H9 (cell line): ENCODE measurements around the gene ETV7. TPM values are rescaled to one million over a fixed set of nuclear protein-coding genes. Genes with fewer than 3 reads are reported as not detected.

Experiments used
- DNase-seq: peaks from one replicate; pipeline ENCODE4 v3.0.0-alpha.2; 2017
- H2AFZ ChIP-seq: one replicate; pipeline ENCODE4 v1.6.1; 2013; ENCODE audit warnings: mild to moderate bottlenecking, low read length, control low read depth, moderate library complexity
- H2AK5ac ChIP-seq: 2 replicates; pipeline ENCODE4 v1.6.1; 2013; ENCODE audit warnings: low read length, control low read depth, mixed read lengths; ENCODE audit not compliant: insufficient read length
- H2BK120ac ChIP-seq: one replicate; pipeline ENCODE4 v1.6.1; 2013; ENCODE audit warnings: low read depth, mild to moderate bottlenecking, low read length, control low read depth, inconsistent platforms; ENCODE audit not compliant: poor library complexity, severe bottlenecking
- H2BK12ac ChIP-seq: 2 replicates; pipeline ENCODE4 v1.6.1; 2013; ENCODE audit warnings: low read length, control low read depth, mixed read lengths, low read depth; ENCODE audit not compliant: insufficient read length
- H2BK15ac ChIP-seq: 2 replicates; pipeline ENCODE4 v1.6.1; 2013; ENCODE audit warnings: low read depth, low read length, control low read depth
- H2BK20ac ChIP-seq: one replicate; pipeline ENCODE4 v1.6.1; 2013; ENCODE audit warnings: low read depth, mild to moderate bottlenecking, low read length, control low read depth, inconsistent platforms; ENCODE audit not compliant: poor library complexity, severe bottlenecking
- H2BK5ac ChIP-seq: 2 replicates; pipeline ENCODE4 v1.6.1; 2013; ENCODE audit warnings: low read length, control low read depth, mixed read lengths; ENCODE audit not compliant: insufficient read length
- H3K14ac ChIP-seq: 2 replicates; pipeline ENCODE4 v1.6.1; 2013; ENCODE audit warnings: low read length, control low read depth; ENCODE audit not compliant: insufficient read depth
- H3K18ac ChIP-seq: 2 replicates; pipeline ENCODE4 v1.6.1; 2013; ENCODE audit warnings: low read depth, mild to moderate bottlenecking, mixed read lengths, low read length, control low read depth; ENCODE audit not compliant: insufficient read length
- H3K23ac ChIP-seq: 2 replicates; pipeline ENCODE4 v1.6.1; 2013; ENCODE audit warnings: low read length, control low read depth, mixed read lengths, low read depth; ENCODE audit not compliant: insufficient read length
- H3K23me2 ChIP-seq: 2 replicates; pipeline ENCODE4 v1.6.1; 2013; ENCODE audit warnings: low read depth, mild to moderate bottlenecking, mixed read lengths, low read length, control low read depth; ENCODE audit not compliant: insufficient read length, poor library complexity, severe bottlenecking
- H3K27ac ChIP-seq: 2 replicates; pipeline ENCODE4 v1.5.1; 2013; ENCODE audit warnings: low read length, control low read depth, mixed read lengths, low read depth; ENCODE audit not compliant: insufficient read length
- H3K27me3 ChIP-seq: 2 replicates; pipeline ENCODE4 v1.6.1; 2013; ENCODE audit warnings: low read length, control low read depth, inconsistent platforms; ENCODE audit not compliant: insufficient read depth
- H3K4ac ChIP-seq: 2 replicates; pipeline ENCODE4 v1.6.1; 2013; ENCODE audit warnings: low read depth, mild to moderate bottlenecking, control low read depth, inconsistent platforms, low read length, moderate library complexity
- H3K4me1 ChIP-seq: 2 replicates; pipeline ENCODE4 v1.6.1; 2013; ENCODE audit warnings: low read length, control low read depth, inconsistent platforms; ENCODE audit not compliant: insufficient read depth
- H3K4me2 ChIP-seq: 2 replicates; pipeline ENCODE4 v1.6.1; 2013; ENCODE audit warnings: low read length, control low read depth, mixed read lengths; ENCODE audit not compliant: insufficient read length, insufficient read depth
- H3K56ac ChIP-seq: 2 replicates; pipeline ENCODE4 v1.6.1; 2013; ENCODE audit warnings: low read depth, mild to moderate bottlenecking, mixed read lengths, low read length, control low read depth; ENCODE audit not compliant: insufficient read length
- H3K79me1 ChIP-seq: 2 replicates; pipeline ENCODE4 v1.6.1; 2013; ENCODE audit warnings: low read depth, mild to moderate bottlenecking, moderate library complexity, low read length, control low read depth, inconsistent platforms; ENCODE audit not compliant: insufficient read depth, poor library complexity, severe bottlenecking
- H3K79me2 ChIP-seq: 2 replicates; pipeline ENCODE4 v1.6.1; 2013; ENCODE audit warnings: low read length, control low read depth, inconsistent platforms; ENCODE audit not compliant: insufficient read depth
- H3K9ac ChIP-seq: 2 replicates; pipeline ENCODE4 v1.6.1; 2013; ENCODE audit warnings: low read length, control low read depth, mixed read lengths; ENCODE audit not compliant: insufficient read length; ENCODE audit errors: extremely low read depth
- H3K9me3 ChIP-seq: one replicate; pipeline ENCODE4 v1.6.1; 2013; ENCODE audit warnings: low read depth, low read length, inconsistent platforms; ENCODE audit not compliant: control insufficient read depth
- H3T11ph ChIP-seq: one replicate; pipeline ENCODE4 v1.6.1; 2013; ENCODE audit warnings: mild to moderate bottlenecking, low read length, control low read depth, inconsistent platforms
- H4K20me1 ChIP-seq: one replicate; pipeline ENCODE4 v1.6.1; 2013; ENCODE audit not compliant: control insufficient read depth, insufficient read length, insufficient read depth
- H4K5ac ChIP-seq: 2 replicates; pipeline ENCODE4 v1.6.1; 2013; ENCODE audit warnings: low read depth, mild to moderate bottlenecking, mixed read lengths, low read length, control low read depth; ENCODE audit not compliant: insufficient read length
- H4K8ac ChIP-seq: replicated peaks from 2 replicates; pipeline ENCODE4 v1.6.1; 2013; ENCODE audit warnings: low read length, control low read depth, mixed read lengths, low read depth; ENCODE audit not compliant: insufficient read length
- H4K91ac ChIP-seq: 2 replicates; pipeline ENCODE4 v1.6.1; 2013; ENCODE audit warnings: low read depth, mild to moderate bottlenecking, moderate library complexity, mixed read lengths, low read length, control low read depth; ENCODE audit not compliant: insufficient read length
- H3K27ac Mint-ChIP-seq, 3 experiments: 2 replicates in 2 of 3; 3 replicates in 1 of 3; pipeline ENCODE4 v1.8.0; 2020 to 2021; ENCODE audit warnings: mixed read lengths in 3 of 3, mild to moderate bottlenecking in 1 of 3, moderate library complexity in 1 of 3
- H3K27me3 Mint-ChIP-seq: 2 replicates; pipeline ENCODE4 v1.8.0; 2021; ENCODE audit warnings: low read depth, mild to moderate bottlenecking, moderate library complexity, mixed read lengths
- H3K36me3 Mint-ChIP-seq, 3 experiments: 2 replicates in 2 of 3; 3 replicates in 1 of 3; pipeline ENCODE4 v1.8.0; 2020 to 2021; ENCODE audit warnings: low read depth in 3 of 3, mixed read lengths in 3 of 3; ENCODE audit not compliant: insufficient read depth in 1 of 3
- H3K4me1 Mint-ChIP-seq, 2 experiments: 2 replicates each; pipeline ENCODE4 v1.8.0; 2020; ENCODE audit warnings: mixed read lengths in 2 of 2
- H3K4me3 Mint-ChIP-seq, 2 experiments: 2 replicates in 1 of 2; 3 replicates in 1 of 2; pipeline ENCODE4 v1.8.0; 2020 to 2021; ENCODE audit warnings: mild to moderate bottlenecking in 2 of 2, mixed read lengths in 2 of 2, moderate library complexity in 1 of 2
- H3K9me3 Mint-ChIP-seq, 2 experiments: 2 replicates in 1 of 2; 3 replicates in 1 of 2; pipeline ENCODE4 v1.8.0; 2020; ENCODE audit warnings: mild to moderate bottlenecking in 2 of 2, mixed read lengths in 2 of 2, moderate library complexity in 1 of 2
- WGBS: extraction: QIAGEN DNeasy Blood & Tissue Kit; methylation state at CpG from one replicate; pipeline ENCODE4 v1.1.7; 2013; ENCODE audit warnings: missing lambda C conversion rate, low lambda C conversion rate, mixed read lengths; ENCODE audit not compliant: insufficient read length; ENCODE audit errors: extremely low coverage; 5-methylcytosine and 5-hydroxymethylcytosine counted together
- total RNA-seq: library from RNA; stranded (reverse); gene quantifications from 2 replicates; pipeline ENCODE4 v1.2.1, GENCODE V29; 2021
- TF ChIP-seq, protein P1 (sequence below): fragments of 200-600 bp; sonication (generic); conservative IDR thresholded peaks from 3 replicates; pipeline ENCODE4 v1.8.0; 2021; ENCODE audit warnings: antibody characterized with exemption, mild to moderate bottlenecking

The ETV7 gene
- total RNA-seq, 1 experiment from 2014 or later, result 0.92 TPM

DNA sequence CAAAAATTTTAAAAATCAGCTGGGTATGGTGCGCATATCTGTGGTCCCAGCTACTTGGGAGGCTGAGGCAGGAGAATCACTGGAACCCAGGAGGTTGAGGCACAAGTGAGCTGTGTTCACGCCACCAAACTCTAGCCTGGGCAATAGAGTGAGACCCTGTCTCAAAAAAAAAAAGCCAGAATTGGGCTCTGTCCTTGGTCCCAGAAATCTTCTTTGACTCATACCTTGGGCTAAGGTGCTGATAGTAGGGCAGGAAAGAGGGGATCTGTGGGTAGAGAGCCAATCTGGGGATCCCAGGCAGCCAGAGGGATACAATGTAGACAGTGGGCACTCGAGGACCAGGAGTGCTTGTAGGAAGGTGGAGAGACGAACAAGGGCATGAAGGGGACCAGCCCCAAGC, 13.3 kb downstream of the ETV7 start:
- H3K9me3 Mint-ChIP-seq, result peaks cover 0 to 4% of the 10 kb centered on the region in 2 experiments; a peak in 2 of 5 replicates
- Histone ChIP-seq H4K8ac (no peak overlapping the region), H4K20me1 (no peaks in the 10 kb centered on the region), H3T11ph (no peak overlapping the region), H2BK12ac (no peak overlapping the region), H4K91ac (no peak overlapping the region), H3K23ac (no peak overlapping the region), H3K79me2 (0 out of 2 replicates have a peak, but pooled peaks cover 2% of the 10 kb centered on the region), H3K23me2 (no peaks in the 10 kb centered on the region), H2BK20ac (no peak overlapping the region), H3K9ac (no peak overlapping the region), H3K18ac (no peak overlapping the region), H3K4ac (no peak overlapping the region), H2BK120ac (no peak overlapping the region), H3K4me2 (no peak overlapping the region), H3K79me1 (no peaks in the 10 kb centered on the region), H4K5ac (no peak overlapping the region), H3K27ac (no peak overlapping the region), H3K56ac (no peak overlapping the region), H3K14ac (no peak overlapping the region), H3K4me1 (peaks cover 4% of the 10 kb centered on the region; the same call in 1 of the 2 replicates), H2AK5ac (no peak overlapping the region), H3K27me3 (no peaks in the 10 kb centered on the region), H2BK5ac (no peak overlapping the region), H3K9me3 (no peaks in the 10 kb centered on the region), H2BK15ac (no peak overlapping the region), H2AFZ (no peak overlapping the region)
- no CpG with 5 or more reads among the region's 4 CpGs for WGBS
- no peak overlapping the region for H3K27ac Mint-ChIP-seq
- TF ChIP-seq, protein P1, sequence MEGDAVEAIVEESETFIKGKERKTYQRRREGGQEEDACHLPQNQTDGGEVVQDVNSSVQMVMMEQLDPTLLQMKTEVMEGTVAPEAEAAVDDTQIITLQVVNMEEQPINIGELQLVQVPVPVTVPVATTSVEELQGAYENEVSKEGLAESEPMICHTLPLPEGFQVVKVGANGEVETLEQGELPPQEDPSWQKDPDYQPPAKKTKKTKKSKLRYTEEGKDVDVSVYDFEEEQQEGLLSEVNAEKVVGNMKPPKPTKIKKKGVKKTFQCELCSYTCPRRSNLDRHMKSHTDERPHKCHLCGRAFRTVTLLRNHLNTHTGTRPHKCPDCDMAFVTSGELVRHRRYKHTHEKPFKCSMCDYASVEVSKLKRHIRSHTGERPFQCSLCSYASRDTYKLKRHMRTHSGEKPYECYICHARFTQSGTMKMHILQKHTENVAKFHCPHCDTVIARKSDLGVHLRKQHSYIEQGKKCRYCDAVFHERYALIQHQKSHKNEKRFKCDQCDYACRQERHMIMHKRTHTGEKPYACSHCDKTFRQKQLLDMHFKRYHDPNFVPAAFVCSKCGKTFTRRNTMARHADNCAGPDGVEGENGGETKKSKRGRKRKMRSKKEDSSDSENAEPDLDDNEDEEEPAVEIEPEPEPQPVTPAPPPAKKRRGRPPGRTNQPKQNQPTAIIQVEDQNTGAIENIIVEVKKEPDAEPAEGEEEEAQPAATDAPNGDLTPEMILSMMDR, result no peak
- DNase-seq, result no peak
- H3K4me1 Mint-ChIP-seq, result peaks cover 24% of the 10 kb centered on the region in 2 experiments
- H3K4me3 Mint-ChIP-seq, result no peak overlapping the region
- peaks cover 0 to 7% (median 0%) of the 10 kb centered on the region in 3 experiments; a peak in 2 of 7 replicates for H3K36me3 Mint-ChIP-seq
- peaks cover 7% of the 10 kb centered on the region for H3K27me3 Mint-ChIP-seq
